Dendritic cell treated with granulocyte-macrophage colony-stimulating factor and Interleukin-4, amounts not matched to agents 40 ng/mL and 50 ng/mL, for 4 days (primary cell): ENCODE data around the gene PARP14.
"Not testable (repeated sequence)": the region's sequence is repeated elsewhere in the genome, so short reads cannot be mapped to it uniquely, and the experiment has no call there.

Source experiments
- H3K27ac Mint-ChIP-seq: one replicate; pipeline ENCODE4 v1.8.0; 2022; ENCODE audit warnings: mild to moderate bottlenecking, mixed read lengths
- H3K27me3 Mint-ChIP-seq: one replicate; pipeline ENCODE4 v1.8.0; 2022; ENCODE audit warnings: mild to moderate bottlenecking, mixed read lengths
- H3K36me3 Mint-ChIP-seq: one replicate; pipeline ENCODE4 v1.8.0; 2022; ENCODE audit warnings: low read depth, mixed read lengths
- H3K4me1 Mint-ChIP-seq: one replicate; pipeline ENCODE4 v1.8.0; 2022; ENCODE audit warnings: low read depth, mixed read lengths
- H3K4me3 Mint-ChIP-seq: one replicate; pipeline ENCODE4 v1.8.0; 2022; ENCODE audit warnings: mild to moderate bottlenecking, moderate library complexity, mixed read lengths
- H3K9me3 Mint-ChIP-seq: one replicate; pipeline ENCODE4 v1.8.0; 2022; ENCODE audit warnings: mixed read lengths
- intact Hi-C: fragments of 100-400 bp; cut with micrococcal nuclease; formaldehyde crosslinking; loops from one replicate; pipeline ENCODE4 v1.15.0; 2022

Gene PARP14

GRCh38 chr3:122680475-122681283 lies at the start of gene PARP14:
Gene PARP14, plus strand, starts transcription at chr3:122680839. Its CDS starts 45 bp downstream, at chr3:122680884.
- H3K4me3 Mint-ChIP-seq: peak within 1 kb of the TSS; percentile 94
- H3K27ac Mint-ChIP-seq: peak within 1 kb of the TSS; percentile 94
- no peaks in the 10 kb centered on the region for H3K27me3 Mint-ChIP-seq
- H3K36me3 Mint-ChIP-seq: peaks cover 35% of the 10 kb centered on the region
- no peaks in the 10 kb centered on the region for H3K9me3 Mint-ChIP-seq
- peaks cover 66% of the 10 kb centered on the region for H3K4me1 Mint-ChIP-seq
- intact Hi-C loops: loop anchor here (1.0 to 10.0 kb wide), 3 partner anchors 114 to 168 kb away; partner anchors contain the start of genes DTX3L, HSPBAP1, KPNA1 and PARP9

- Mint-ChIP-seq H3K4me1 (peaks cover 5% of the 10 kb centered on the region), H3K36me3 (no peaks in the 10 kb centered on the region), H3K9me3 (no peaks in the 10 kb centered on the region), H3K27me3 (no peaks in the 10 kb centered on the region), H3K4me3 (no peak overlapping the region), H3K27ac (no peak overlapping the region)
- intact Hi-C loops: no loop called here
Observed at GRCh38 chr3:122635789-122636188, 44.9 kb upstream of the PARP14 start.

- Mint-ChIP-seq H3K4me1 (peaks cover 5% of the 10 kb centered on the region), H3K36me3 (no peaks in the 10 kb centered on the region), H3K4me3 (no peak overlapping the region), H3K9me3 (no peaks in the 10 kb centered on the region), H3K27me3 (no peaks in the 10 kb centered on the region), H3K27ac (no peak overlapping the region)
- intact Hi-C loops: no loop called here
Observed at GRCh38 chr3:122636697-122637096, 43.9 kb upstream of the PARP14 start.

GRCh38 chr3:122640437-122640999 lies 40.1 kb upstream of the PARP14 start:
- H3K27ac Mint-ChIP-seq: no peak overlapping the region
- H3K4me3 Mint-ChIP-seq: no peak overlapping the region
- no peaks in the 10 kb centered on the region for H3K9me3 Mint-ChIP-seq
- intact Hi-C loops: no loop called here
- H3K36me3 Mint-ChIP-seq: no peaks in the 10 kb centered on the region
- H3K4me1 Mint-ChIP-seq: peaks cover 6% of the 10 kb centered on the region
- H3K27me3 Mint-ChIP-seq: no peaks in the 10 kb centered on the region

GRCh38 chr3:122642935-122643334 lies 37.7 kb upstream of the PARP14 start:
- no peaks in the 10 kb centered on the region for H3K9me3 Mint-ChIP-seq
- intact Hi-C loops: no loop called here
- peaks cover 20% of the 10 kb centered on the region for H3K4me1 Mint-ChIP-seq
- no peaks in the 10 kb centered on the region for H3K36me3 Mint-ChIP-seq
- no peaks in the 10 kb centered on the region for H3K27me3 Mint-ChIP-seq
- no peak overlapping the region for H3K4me3 Mint-ChIP-seq
- H3K27ac Mint-ChIP-seq: no peak overlapping the region

- H3K9me3 Mint-ChIP-seq: no peaks in the 10 kb centered on the region
- intact Hi-C loops: no loop called here
- H3K36me3 Mint-ChIP-seq: no peaks in the 10 kb centered on the region
- H3K4me3 Mint-ChIP-seq: no peak overlapping the region
- peaks cover 2% of the 10 kb centered on the region for H3K27me3 Mint-ChIP-seq
- H3K27ac Mint-ChIP-seq: peak overlapping the region; percentile 35
- H3K4me1 Mint-ChIP-seq: peaks cover 20% of the 10 kb centered on the region
Observed at GRCh38 chr3:122646146-122646988, 34.3 kb upstream of the PARP14 start.

- H3K27ac Mint-ChIP-seq, H3K36me3 Mint-ChIP-seq, H3K9me3 Mint-ChIP-seq, H3K4me1 Mint-ChIP-seq, intact Hi-C loops, H3K27me3 Mint-ChIP-seq, H3K4me3 Mint-ChIP-seq: not testable (repeated sequence)
Observed at GRCh38 chr3:122651233-122651907, 29.3 kb upstream of the PARP14 start.

- H3K36me3 Mint-ChIP-seq, intact Hi-C loops, H3K27me3 Mint-ChIP-seq, H3K27ac Mint-ChIP-seq, H3K4me1 Mint-ChIP-seq, H3K9me3 Mint-ChIP-seq, H3K4me3 Mint-ChIP-seq: not testable (repeated sequence)
Observed at GRCh38 chr3:122651962-122652361, 28.7 kb upstream of the PARP14 start.

GRCh38 chr3:122658336-122658735 lies 22.3 kb upstream of the PARP14 start:
- H3K27ac Mint-ChIP-seq, H3K36me3 Mint-ChIP-seq, H3K4me3 Mint-ChIP-seq, intact Hi-C loops, H3K27me3 Mint-ChIP-seq: not testable (repeated sequence)
- Mint-ChIP-seq H3K4me1 (peaks cover 11% of the 10 kb centered on the region), H3K9me3 (peaks cover 15% of the 10 kb centered on the region)

GRCh38 chr3:122660297-122660974 lies 20.2 kb upstream of the PARP14 start:
- Mint-ChIP-seq H3K9me3 (peaks cover 15% of the 10 kb centered on the region), H3K4me3 (no peak overlapping the region), H3K27ac (no peak overlapping the region), H3K27me3 (no peaks in the 10 kb centered on the region), H3K36me3 (no peaks in the 10 kb centered on the region), H3K4me1 (peaks cover 11% of the 10 kb centered on the region)
- intact Hi-C loops: no loop called here

- peak overlapping the region; percentile 53 for H3K27ac Mint-ChIP-seq
- H3K4me3 Mint-ChIP-seq: no peak overlapping the region
- intact Hi-C loops: no loop called here
- H3K27me3 Mint-ChIP-seq: no peaks in the 10 kb centered on the region
- peaks cover 11% of the 10 kb centered on the region for H3K4me1 Mint-ChIP-seq
- peaks cover 15% of the 10 kb centered on the region for H3K9me3 Mint-ChIP-seq
- H3K36me3 Mint-ChIP-seq: no peaks in the 10 kb centered on the region
Observed at GRCh38 chr3:122661633-122662032, 19.0 kb upstream of the PARP14 start.

- no peaks in the 10 kb centered on the region for H3K36me3 Mint-ChIP-seq
- peaks cover 11% of the 10 kb centered on the region for H3K4me1 Mint-ChIP-seq
- H3K27ac Mint-ChIP-seq: no peak overlapping the region
- H3K4me3 Mint-ChIP-seq: no peak overlapping the region
- H3K27me3 Mint-ChIP-seq: no peaks in the 10 kb centered on the region
- peaks cover 15% of the 10 kb centered on the region for H3K9me3 Mint-ChIP-seq
- intact Hi-C loops: no loop called here
Observed at GRCh38 chr3:122662505-122662904, 18.1 kb upstream of the PARP14 start.

- Mint-ChIP-seq H3K9me3 (peaks cover 14% of the 10 kb centered on the region), H3K27ac (no peak overlapping the region), H3K4me1 (peaks cover 11% of the 10 kb centered on the region), H3K36me3 (no peaks in the 10 kb centered on the region), H3K4me3 (no peak overlapping the region), H3K27me3 (no peaks in the 10 kb centered on the region)
- intact Hi-C loops: no loop called here
Observed at GRCh38 chr3:122665226-122665786, 15.3 kb upstream of the PARP14 start.
